HepG2 (cell line): ENCODE results near the gene RDM1. TPM values are rescaled to one million over a fixed set of nuclear protein-coding genes. Genes with fewer than 3 reads are reported as not detected.

Experiments used
- AKNA ChIP-seq: sonication (generic); formaldehyde crosslinking; IDR thresholded peaks from 2 replicates; pipeline ENCODE4 v1.4.0; 2020; ENCODE audit warnings: missing genetic modification reagents, borderline replicate concordance
- ETV6 ChIP-seq: sonication (generic); formaldehyde crosslinking; conservative IDR thresholded peaks from 2 replicates; pipeline ENCODE4 v1.4.0; 2020; ENCODE audit warnings: missing genetic modification reagents
- ONECUT2 ChIP-seq: sonication (generic); formaldehyde crosslinking; IDR thresholded peaks from 2 replicates; pipeline ENCODE4 v1.4.0; 2020; ENCODE audit warnings: missing genetic modification reagents
- PHF20 ChIP-seq: sonication (generic); formaldehyde crosslinking; IDR thresholded peaks from 2 replicates; pipeline ENCODE4 v1.5.0; 2020; ENCODE audit warnings: mild to moderate bottlenecking, missing genetic modification reagents
- RNF2 ChIP-seq: fragments of 450-650 bp; conservative IDR thresholded peaks from 2 replicates; pipeline ENCODE4 v1.6.1; 2016; ENCODE audit warnings: low read depth
- SRF ChIP-seq: IDR thresholded peaks from 2 replicates; pipeline ENCODE4 v1.6.1; 2011; ENCODE audit warnings: mild to moderate bottlenecking, low read depth, low read length, moderate library complexity
- ZNF7 ChIP-seq: IDR thresholded peaks from 2 replicates; pipeline ENCODE4 v1.6.1; 2016; ENCODE audit warnings: missing biosample characterization, missing genetic modification reagents
- ZNF781 ChIP-seq: sonication (generic); formaldehyde crosslinking; IDR thresholded peaks from 2 replicates; pipeline ENCODE4 v1.5.1; 2020; ENCODE audit warnings: borderline replicate concordance, mild to moderate bottlenecking, missing genetic modification reagents; ENCODE audit errors: not compliant biosample characterization
- polyA plus RNA-seq, 8 experiments: library from polyadenylated mRNA; depleted of rRNA in 3 of 8; stranded (reverse) in 7 of 8; unstranded in 1 of 8; fragments of >200 nt; fragmentation: Illumina TruSeq in 4 of 8; extraction: Trizol in 4 of 8; gene quantifications; 2 replicates each; pipeline versions ENCODE4 v1.2.1 to v1.2.3, GENCODE V29; 2011 to 2016; ENCODE audit warnings: low read depth in 4 of 8, missing spikeins in 1 of 8, mixed read lengths in 1 of 8; ENCODE audit not compliant: insufficient read depth in 1 of 8
- total RNA-seq, 5 experiments: library from RNA; depleted of rRNA; stranded (reverse); fragments of >200 nt; fragmentation: Illumina TruSeq; extraction: Trizol; gene quantifications; 2 replicates each; pipeline ENCODE4 v1.2.3, GENCODE V29; 2016; ENCODE audit warnings: low read depth in 1 of 5

Gene RDM1
- total and polyA plus RNA-seq, 2 of the 13 experiments (the other 11 are each of a cell fraction or from before 2014, with no cell fraction given) = 0.28 to 0.40 TPM

GRCh38 chr17:35969558-35970380, 39.2 kb upstream of the RDM1 start (continued):
- TF ChIP-seq AKNA (CRISPR knock-in tag) (no peak), ZNF781 (CRISPR knock-in tag) (no peak), ETV6 (CRISPR knock-in tag) (no peak), PHF20 (CRISPR knock-in tag) (no peak), ONECUT2 (CRISPR knock-in tag) (no peak), SRF (no peak), RNF2 (0 out of 2 replicates have a peak, but pooled peaks have one; percentile 17), ZNF7 (CRISPR knock-in tag) (peak; percentile 57; the same call in 1 of the 2 replicates)
